Stimulated activated CD8-positive, alpha-beta memory T cell treated with anti-CD3 and anti-CD28 coated beads, Interleukin-7, amount 100 ng/mL, for 1 hour (primary cell): ENCODE data around the gene MTTP.

ENCODE experiments used
- DNase-seq, 2 donors: peaks; one replicate each; pipeline ENCODE4 v3.0.0-alpha.2; 2020; ENCODE audit warnings: low read depth in 2 of 2

Gene MTTP

DNA sequence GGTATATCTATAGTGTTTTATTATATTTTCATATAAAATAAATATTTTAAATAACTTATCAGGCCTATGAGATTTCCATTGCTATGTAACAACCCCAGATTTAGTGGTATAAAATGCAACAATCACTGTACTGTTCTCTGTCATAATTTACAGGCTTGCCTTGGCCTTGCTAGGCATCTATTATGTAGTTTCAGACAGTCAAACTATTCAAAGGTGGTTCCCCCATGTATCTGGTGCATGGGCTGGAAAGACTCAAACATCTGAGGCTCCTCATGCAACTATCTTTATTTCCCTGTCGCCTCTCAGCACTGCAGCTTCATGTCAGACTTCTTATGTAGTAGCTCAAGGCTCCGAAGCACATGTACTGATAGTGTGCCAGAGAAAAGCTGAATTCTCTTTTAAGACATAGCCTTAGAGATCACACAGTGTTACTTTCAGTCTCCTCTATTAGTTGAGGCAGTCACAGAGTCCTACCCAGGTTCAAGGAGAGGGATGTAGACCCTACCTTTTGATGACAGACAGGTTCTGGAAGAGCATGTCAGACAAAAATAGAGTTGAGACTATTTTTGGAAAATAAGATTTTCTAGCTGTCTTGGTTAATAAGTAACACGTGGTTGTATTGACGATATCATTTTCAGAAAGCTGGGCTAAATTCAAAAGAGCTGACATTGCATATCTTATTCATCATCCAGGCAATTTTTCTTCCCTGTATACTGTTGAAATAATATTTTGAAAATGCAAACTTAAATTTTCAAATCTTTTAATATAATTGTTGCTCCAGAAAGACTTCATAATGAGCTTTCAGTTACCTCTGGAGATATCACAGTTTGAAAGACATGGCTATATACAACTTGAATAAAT is 19.4 kb downstream of the MTTP start:
- DNase-seq, result no peak

DNA sequence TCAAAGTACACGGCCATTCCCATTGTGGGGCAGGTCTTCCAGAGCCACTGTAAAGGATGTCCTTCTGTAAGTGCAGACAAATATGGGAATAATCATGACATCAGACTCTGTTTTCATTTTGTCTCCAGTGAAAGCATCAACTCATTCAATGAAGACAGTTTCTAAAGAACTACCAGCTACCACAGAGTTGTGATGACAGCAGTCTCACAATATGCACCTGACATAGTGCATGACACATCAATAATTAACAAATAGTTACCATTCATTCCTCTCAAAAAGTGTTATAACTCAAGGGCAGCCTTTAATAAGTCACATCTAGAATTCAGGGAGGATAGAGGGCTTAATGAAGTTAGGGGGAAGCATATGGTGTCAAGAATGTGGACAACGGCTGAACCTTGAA is 20.2 kb downstream of the MTTP start:
- DNase-seq, result no peak

DNA sequence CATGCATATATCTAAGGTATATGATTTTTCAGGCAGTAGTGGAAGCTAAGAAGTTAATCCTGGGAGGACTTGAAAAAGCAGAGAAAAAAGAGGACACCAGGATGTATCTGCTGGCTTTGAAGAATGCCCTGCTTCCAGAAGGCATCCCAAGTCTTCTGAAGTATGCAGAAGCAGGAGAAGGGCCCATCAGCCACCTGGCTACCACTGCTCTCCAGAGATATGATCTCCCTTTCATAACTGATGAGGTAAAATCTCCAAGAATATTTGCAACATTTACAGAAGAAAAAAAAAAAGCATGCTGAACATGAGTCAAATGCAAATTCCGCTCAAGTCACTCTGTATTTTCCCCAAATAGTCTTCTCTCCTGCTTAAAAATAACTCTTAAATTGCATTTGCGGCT is 32.1 kb downstream of the MTTP start:
- no peak for DNase-seq

DNA sequence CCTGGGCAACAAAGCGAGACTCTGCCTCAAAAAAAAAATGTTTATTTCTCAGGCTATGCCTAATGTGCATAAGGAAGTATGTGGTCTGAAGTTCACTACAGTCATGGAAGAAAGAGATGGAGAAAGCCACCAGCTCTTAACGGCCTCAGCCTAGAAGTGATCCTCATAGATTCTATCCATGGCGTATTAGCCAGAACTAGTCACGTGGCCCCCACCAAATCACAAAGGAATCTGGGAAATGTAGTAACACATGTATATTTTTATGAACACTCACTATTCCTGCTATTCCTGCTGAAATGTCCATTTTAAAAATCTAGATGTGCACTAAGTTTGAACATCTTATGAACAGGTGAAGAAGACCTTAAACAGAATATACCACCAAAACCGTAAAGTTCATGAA is 33.8 kb downstream of the MTTP start:
- DNase-seq, result no peak

DNA sequence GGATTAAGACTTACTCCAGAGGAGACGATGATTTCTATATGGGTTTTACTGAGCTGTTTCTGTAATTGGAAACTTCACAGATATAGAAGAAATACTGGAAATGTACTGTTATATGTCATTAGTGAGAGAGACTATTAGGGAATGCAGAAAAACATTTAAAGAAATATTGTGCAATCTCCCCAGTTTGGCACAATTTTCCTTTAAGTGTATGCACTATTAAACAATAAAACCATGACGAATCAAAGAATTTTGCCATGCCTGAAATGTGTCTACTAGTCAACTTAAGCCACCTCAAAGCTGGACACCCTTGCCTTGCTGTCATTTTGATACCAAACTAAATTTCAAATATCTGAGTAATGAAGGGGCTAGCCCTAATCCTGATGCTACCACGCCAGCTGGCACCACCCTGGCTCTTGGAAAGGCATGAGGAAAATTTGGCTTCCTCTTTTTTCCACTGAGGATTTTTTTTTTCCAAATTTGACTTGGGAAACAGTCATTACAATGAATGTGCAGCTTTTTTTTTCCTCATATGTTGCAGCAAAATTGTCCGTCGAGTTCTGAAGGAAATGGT is 36.1 kb downstream of the MTTP start:
- DNase-seq, result no peak

DNA sequence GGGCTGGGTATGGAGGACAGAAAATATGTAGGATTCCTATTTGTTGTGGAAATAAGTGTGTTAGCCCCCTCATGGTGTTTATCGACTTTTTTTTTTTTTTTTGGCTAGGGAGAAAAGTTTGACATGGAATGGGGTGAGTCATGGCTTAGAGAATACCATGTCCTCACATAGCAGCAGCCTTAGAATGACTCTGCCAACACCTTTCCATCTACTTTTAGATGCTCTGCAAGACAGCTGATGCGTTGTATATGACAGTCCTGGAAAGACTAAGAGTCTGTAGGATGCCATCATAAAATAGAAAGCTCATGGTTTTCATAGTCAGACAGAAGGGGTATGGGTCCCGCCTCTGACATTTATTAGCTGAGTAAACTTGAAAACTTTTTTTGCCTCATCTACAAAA is 37.7 kb downstream of the MTTP start:
- DNase-seq, result no peak

DNA sequence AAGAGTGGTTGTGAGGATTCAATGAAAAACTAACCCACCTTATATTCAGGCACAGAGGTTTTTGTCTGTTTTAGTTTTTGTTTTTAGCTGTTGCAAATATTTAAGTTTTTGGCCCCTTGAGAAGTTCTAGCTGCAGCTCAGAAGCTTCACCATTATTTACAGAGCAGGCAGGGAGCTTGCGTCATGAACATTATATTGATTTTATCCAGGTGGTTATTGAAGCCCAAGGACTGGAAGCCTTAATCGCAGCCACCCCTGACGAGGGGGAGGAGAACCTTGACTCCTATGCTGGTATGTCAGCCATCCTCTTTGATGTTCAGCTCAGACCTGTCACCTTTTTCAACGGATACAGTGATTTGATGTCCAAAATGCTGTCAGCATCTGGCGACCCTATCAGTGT is 38.1 kb downstream of the MTTP start:
- no peak for DNase-seq

DNA sequence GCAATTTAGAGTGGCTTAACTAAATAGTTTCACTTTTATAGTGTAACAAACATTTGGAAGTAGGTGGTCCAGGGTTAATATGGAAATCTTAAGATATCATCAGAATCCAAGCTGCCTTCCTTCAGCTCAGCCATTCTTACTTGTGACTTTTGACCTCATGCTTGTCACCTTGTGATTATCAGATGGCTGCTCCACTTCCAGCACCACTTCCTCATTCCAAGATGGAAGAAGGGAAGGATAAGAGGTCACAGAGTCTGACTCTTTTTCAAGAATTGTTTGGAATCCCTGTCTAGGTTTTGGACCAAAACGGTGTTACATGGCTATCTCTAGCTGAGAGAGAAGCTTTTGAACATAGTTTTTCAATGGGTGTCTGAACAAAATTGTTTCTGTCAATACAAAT is 39.9 kb downstream of the MTTP start:
- no peak for DNase-seq

DNA sequence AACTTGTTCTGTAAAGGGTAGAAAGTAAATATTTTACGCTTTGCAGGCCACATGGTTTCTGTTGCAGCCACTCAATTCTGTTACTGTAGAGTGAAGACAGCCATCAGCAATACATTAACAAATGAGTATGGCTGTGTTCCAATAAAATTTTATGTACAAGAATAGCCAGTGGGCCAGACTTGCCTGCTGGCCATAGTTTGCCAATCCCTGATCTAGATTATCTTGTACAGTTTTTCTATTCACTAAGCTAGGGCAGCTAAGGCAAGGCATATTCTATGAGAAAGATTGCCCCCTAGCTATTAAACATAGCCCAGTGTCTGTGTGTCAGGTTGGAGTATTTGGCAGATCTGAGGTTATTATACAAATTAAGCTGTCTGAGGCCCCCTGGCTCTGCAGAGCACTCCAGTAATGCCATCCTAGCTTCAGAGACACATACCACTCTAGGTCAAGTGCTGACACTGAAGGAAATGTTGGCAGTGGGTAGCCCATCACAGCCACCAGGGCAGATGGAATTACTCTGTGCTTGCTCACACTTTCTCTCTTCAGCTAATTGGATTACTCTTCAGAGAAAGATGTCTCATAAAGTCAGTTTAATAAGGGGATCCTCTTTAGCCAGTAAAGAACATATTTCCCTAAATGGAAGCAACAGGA is 40.7 kb downstream of the MTTP start:
- no peak for DNase-seq

DNA sequence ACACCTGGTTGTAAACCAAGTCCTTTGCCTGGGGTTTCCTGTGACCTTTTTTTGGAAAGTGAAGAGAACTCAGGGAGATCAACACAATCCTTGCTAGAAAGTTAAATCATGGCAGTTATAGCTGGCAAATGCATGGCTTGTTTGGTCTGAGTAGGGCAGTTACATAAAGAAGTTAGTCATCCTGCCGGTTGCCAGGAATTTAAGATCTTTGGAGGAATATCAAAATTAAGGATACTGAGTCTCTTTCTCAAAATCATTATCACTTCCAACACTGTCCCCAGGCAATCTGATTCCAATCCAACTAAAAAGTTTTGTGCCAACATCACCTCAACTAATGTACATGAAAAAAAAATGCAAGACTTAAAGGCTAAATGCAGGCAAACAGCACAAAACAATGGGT is 42.8 kb downstream of the MTTP start:
- DNase-seq, result no peak

DNA sequence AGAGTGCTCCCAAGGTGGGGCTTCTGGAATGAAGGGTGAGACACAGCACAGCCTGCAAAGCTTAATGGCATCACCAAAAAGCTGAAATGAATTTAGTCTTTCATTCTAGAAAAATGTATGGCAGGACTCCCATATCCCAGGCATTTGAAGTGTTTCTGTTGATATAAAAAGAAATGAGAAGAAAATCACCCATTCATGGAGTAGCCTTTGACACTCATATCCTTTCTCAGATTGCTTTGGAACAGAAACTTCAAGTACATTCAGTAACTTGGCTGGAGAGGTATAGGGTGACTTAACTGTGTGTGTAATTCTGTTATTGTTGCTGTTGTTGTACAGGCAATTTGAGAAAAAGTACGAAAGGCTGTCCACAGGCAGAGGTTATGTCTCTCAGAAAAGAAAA is 47.7 kb downstream of the MTTP start:
- DNase-seq, result no peak

DNA sequence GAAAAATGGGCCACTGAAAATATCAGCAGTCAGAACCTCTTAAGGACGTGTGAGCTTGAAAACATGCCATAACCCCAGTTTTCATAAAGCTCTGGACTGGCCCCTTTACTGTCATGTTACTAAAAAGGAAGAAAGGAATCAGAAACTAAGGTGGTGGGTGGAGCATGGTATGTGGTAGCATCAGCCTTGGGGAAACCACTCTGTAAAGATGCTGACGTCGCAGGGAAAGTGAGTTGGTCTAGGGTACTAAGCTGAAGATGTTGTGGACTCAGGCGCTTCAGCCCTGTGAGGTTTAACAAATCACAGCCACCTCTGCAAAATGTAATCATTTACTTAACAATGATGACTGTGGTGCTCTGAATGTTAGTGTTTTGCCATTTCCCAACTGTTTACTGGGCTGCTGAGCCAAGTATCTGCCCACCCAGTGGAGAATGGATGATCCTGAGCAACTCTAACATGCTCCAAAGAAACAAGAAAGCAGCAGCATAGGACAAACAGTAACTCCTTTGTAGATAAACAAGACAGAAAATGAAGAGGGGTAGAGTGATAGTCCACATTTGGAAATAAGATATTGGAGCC is 49.6 kb downstream of the MTTP start:
- DNase-seq, result no peak

DNA sequence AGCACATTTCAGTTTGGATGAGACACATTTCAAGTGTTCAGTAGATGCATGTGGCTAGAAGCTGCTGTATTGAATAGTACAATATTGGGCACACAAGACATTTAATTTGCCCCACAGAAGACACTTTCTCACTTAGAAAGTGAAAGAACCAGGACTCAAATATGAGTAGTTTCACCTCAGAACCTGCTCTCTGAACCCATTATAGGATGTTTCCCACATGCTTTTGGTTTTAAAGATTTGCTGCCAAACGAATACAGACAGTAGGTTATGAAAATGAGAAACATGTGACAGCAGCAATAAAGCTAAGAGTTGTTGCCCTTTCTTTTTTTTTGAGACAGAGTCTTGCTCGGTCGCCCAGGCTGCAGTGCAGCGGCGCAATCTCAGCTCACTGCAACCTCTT is 50.7 kb downstream of the MTTP start:
- DNase-seq, result no peak

DNA sequence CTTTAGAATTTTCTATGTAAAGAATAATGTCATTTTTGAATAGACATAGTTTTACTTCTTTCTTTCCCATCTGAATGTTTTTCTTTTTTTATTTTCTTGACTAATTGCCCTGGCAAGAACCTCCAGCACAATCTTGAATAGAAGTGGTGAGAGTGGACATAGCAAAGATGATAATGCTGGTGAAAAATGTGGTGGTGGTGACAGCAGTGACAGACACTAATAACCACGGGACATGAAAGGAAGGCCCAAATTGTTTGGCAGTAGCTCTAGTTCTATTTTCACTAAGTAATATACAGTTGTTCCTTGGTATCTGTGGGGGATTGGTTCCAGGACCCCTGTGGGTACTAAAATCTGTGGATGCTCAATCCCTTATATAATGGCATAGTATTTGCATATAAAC is 53.4 kb downstream of the MTTP start:
- no peak for DNase-seq

DNA sequence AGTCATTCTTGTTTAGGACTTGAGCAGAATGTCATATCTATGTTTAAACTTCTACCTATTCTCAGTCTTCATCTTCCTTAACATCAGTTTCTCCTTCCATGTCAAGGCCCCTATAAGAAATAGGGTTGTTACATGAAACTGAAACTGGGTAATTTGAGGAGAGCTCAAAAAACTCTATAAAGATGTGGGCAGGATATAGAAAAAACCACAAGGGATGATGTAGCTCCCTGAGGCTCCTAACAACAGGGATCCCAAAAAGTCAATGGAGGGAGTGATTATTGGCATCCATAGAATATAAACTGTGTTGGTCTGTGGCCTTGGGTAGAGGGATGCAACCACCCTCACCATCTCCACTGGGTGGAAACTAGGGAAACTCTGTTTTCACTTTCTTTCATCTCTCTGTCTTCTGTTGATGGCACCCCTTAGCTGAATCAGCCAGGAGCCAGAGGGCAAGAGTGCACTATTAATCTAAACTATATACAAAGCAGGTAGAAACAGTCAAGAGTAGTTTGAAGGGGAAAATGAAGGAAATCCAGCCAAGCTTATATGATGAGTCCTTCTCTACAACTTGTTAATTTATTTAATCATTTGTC is 55.4 kb downstream of the MTTP start:
- no peak for DNase-seq

DNA sequence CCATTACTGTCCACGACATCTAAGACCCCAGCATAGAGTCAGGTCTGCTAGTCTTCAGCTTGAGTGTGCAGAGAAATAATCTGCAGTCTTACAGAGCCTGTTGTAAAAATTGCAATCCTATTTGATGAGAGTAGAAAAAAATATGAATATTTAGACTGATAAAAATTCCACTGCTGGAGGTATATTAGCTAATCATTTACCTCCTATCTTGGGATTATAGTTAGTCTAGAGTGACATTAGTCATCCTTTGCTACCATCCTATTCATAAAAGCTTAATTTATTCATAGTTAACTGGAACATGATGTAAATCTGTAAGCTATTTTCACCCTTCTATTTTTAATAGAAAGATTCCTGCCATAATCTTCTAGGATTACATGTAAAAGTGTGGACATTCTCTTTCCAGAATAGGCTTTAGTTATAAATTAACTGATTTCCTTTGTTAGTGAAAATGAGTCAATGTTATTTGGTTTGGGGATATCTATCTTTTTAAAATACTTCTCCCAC is 56.3 kb downstream of the MTTP start:
- no peak for DNase-seq

DNA sequence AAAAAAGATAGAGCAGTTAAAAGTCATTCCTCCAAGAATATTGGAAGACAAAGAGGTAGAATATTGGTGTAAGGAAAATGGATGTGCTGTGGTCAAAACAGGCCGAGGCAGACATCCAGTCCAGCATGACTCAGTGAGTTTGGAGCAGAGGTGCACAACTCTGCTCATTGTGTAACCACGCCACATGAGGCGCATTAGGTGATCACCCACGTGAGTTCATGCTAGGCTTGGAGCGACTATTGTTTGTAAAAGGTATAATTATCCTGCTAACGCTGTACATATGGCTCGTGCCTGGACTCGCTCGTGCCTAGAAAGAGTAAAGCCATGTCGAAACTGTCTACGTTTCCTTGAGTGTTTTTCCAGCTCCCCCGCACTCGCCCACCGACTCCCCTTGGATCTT is 59.1 kb downstream of the MTTP start:
- DNase-seq, result no peak

DNA sequence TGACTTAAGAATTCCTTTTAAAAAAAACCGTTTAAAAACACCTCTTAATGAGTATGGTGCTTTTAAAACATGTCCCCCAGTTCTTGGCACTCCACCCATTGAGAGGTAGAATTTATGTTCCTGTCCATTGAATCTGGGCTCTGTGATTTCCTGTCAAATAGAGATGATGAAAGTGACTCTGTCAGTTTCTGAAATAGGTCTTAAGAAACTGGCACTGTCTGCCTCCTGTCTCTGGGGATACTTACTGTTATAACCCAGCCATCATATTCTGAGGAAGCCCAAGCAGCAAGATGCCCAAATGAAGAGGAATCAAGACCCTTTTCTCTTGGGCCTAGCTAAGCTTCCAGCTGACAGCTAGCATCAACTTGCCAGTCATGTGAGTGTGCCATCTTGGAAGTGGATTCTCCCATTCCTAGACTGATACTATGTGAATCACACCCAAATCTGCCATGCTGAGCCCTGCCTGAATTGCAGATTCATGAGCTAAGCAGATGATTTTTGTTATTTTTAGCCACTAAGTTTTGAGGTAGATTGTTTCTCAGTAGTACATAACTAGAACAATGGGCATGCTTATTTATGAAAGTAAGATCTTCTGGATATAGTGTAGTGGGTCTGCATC is 60.2 kb downstream of the MTTP start:
- no peak for DNase-seq

DNA sequence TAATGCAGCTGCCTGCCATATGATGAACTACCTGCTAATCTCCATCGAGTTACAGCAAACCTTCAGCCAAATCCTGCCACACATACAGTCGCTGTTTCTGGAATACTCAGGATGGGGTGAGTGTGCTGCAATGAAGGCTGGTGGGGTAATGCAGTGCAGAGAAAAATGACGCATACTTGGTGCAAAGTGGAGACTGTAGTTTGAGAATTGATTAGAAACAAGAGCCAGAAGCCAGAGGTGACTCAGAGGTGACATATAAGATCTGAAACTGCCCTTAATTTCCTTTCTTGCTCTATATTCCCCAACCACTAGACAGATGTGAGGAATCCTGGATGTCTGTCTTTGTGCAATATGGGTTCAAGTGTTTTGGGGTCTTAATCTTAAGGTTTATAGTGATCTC is 61.0 kb downstream of the MTTP start:
- no peak for DNase-seq

DNA sequence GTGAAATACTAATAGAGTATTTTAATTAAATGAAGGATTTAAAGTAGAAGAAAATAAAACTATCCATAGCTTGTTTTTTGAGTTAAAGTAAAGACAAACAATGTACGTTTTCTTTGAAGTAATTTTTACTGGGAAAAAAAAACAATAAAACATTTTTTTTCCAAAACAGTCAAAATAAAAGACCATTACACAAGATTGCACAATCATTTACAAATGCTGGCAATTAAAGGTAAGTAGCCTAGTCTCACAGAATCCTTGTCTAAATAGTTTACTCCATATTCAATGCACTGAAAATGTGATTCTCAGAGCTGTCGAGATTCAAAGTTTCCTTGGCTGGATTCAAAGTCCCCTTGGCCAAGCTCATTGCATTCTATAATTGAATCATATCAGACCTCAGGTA is 61.8 kb downstream of the MTTP start:
- no peak for DNase-seq

DNA sequence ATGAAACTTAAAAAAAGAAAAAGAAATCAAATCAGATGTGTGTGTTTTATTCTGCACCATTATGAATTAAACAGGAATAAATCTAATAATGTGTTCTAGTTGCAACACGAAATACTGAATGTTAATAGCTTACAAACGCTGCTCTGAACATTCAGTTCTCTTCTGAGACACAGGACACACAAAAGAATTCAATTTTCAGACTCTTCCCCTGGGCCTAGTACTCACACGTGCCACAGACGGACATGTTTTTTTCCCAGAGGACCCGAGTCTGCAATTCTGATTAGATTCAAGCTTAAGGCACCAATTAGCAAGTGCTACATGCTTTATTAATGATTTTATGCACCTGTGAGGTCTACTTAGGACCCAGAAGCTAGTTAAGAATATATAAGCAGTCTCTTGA is 62.5 kb downstream of the MTTP start:
- no peak for DNase-seq

DNA sequence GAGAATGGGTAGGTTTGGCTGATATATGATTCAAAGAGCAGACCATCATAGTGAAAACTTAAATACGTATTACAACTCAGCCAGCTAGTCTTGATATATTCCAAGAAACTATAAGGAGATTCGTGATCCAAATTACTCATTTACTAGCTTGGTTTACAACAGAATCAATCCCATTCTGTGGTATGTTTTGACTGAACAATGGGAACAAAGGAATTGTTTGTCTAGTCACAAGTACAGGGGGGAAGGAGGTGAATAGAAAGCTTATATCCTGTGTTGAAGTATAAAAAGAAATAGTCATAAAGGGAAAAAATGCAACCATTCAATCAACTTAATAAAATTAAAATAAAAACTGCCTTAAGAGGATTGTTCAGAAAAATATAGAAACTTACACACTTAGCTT is 66.1 kb downstream of the MTTP start:
- DNase-seq, result no peak
